DLD1 (cell line): Measurements from ENCODE around the gene MRGPRE.

Experiments used
- in situ Hi-C: cut with HindIII; loops from 2 replicates; pipeline ENCODE4 v1.10.0; 2017; ENCODE audit warnings: low sequenced_read_pairs

MRGPRE gene

GRCh38 chr11:3181725-3182461, 50.3 kb downstream of the MRGPRE start:
- in situ Hi-C loops: no loop called here

- in situ Hi-C loops: no loop called here
Measured at GRCh38 chr11:3180869-3181268, 51.3 kb downstream of the MRGPRE start.

- in situ Hi-C loops: no loop called here
Measured at GRCh38 chr11:3178349-3178748, 53.9 kb downstream of the MRGPRE start.

- in situ Hi-C loops: no loop called here
Measured at GRCh38 chr11:3177931-3178330, 54.3 kb downstream of the MRGPRE start.
